PC-9 (cell line): ENCODE data around the gene PHACTR1. TPM values are rescaled to one million over a fixed set of nuclear protein-coding genes. Genes with fewer than 3 reads are reported as not detected.

ENCODE experiments used
- BruUV-seq: library from RNA; stranded (reverse); fragments of 400-500 nt; replicated peaks from 2 replicates; lab custom pipeline; 2021; lab: Mats Ljungman, UMichigan
- CTCF ChIA-PET: fragments of 300-600 bp; sonication (Branson Sonifier 250); formaldehyde crosslinking; loops from one replicate; lab custom pipeline; 2022; ENCODE audit warnings: antibody characterized with exemption; lab: Charles Lee
- POLR2A ChIA-PET: fragments of 300-600 bp; sonication (Branson Sonifier 250); formaldehyde crosslinking; loops from one replicate; lab custom pipeline; 2022; ENCODE audit warnings: antibody characterized with exemption; ENCODE audit not compliant: unreplicated experiment; lab: Charles Lee
- DNase-seq, 2 experiments: peaks; one replicate each; pipeline versions ENCODE4 v3.0.0 to v3.0.0-alpha.2; 2015 to 2022; ENCODE audit warnings: mixed read lengths in 1 of 2
- H2AFZ ChIP-seq: fragments of 200-600 bp; sonication (generic); 2 replicates; pipeline ENCODE4 v1.8.1; 2017; ENCODE audit warnings: antibody characterized with exemption
- H3F3A ChIP-seq: fragments of 200-600 bp; sonication (generic); 2 replicates; pipeline ENCODE4 v1.8.1; 2017; ENCODE audit warnings: antibody characterized with exemption, mild to moderate bottlenecking, low read depth; ENCODE audit not compliant: insufficient read depth
- H3K27ac ChIP-seq: fragments of 200-600 bp; sonication (generic); 2 replicates; pipeline ENCODE4 v1.6.1; 2016; ENCODE audit warnings: mixed run types
- H3K27me3 ChIP-seq: fragments of 200-600 bp; sonication (generic); 2 replicates; pipeline ENCODE4 v1.6.1; 2016; ENCODE audit warnings: low read depth, mixed run types; ENCODE audit not compliant: insufficient read depth
- H3K36me3 ChIP-seq: fragments of 200-600 bp; sonication (generic); 2 replicates; pipeline ENCODE4 v1.6.1; 2016; ENCODE audit warnings: low read depth, mixed run types
- H3K4me1 ChIP-seq: fragments of 200-600 bp; sonication (generic); replicated peaks from 2 replicates; pipeline ENCODE4 v1.6.1; 2016; ENCODE audit warnings: mixed run types; ENCODE audit not compliant: insufficient read depth
- H3K4me2 ChIP-seq: fragments of 200-600 bp; sonication (generic); 2 replicates; pipeline ENCODE4 v1.6.1; 2017; ENCODE audit warnings: mixed run types
- H3K4me3 ChIP-seq: fragments of 200-600 bp; sonication (generic); 2 replicates; pipeline ENCODE4 v1.6.1; 2016; ENCODE audit warnings: mixed run types
- H3K79me2 ChIP-seq: fragments of 200-600 bp; sonication (generic); 2 replicates; pipeline ENCODE4 v1.6.1; 2017; ENCODE audit warnings: low read depth, mixed run types
- H3K9me2 ChIP-seq: fragments of 200-600 bp; sonication (generic); 2 replicates; pipeline ENCODE4 v1.8.1; 2017; ENCODE audit warnings: mild to moderate bottlenecking; ENCODE audit not compliant: insufficient read depth
- H3K9me3 ChIP-seq: fragments of 200-600 bp; sonication (generic); 2 replicates; pipeline ENCODE4 v1.8.1; 2016; ENCODE audit warnings: low read depth; ENCODE audit not compliant: insufficient read depth
- H4K20me1 ChIP-seq: fragments of 200-600 bp; sonication (generic); 2 replicates; pipeline ENCODE4 v1.8.1; 2017; ENCODE audit not compliant: insufficient read depth
- CTCF ChIP-seq: fragments of 200-600 bp; sonication (generic); conservative IDR thresholded peaks from 2 replicates; pipeline ENCODE4 v1.6.1; 2017; ENCODE audit warnings: mixed run types, antibody characterized with exemption, mild to moderate bottlenecking, moderate library complexity
- EZH2 ChIP-seq: fragments of 200-600 bp; sonication (generic); IDR thresholded peaks from 2 replicates; pipeline ENCODE4 v1.8.0; 2017; ENCODE audit warnings: antibody characterized with exemption, low read depth
- intact Hi-C: fragments of 100-400 bp; cut with micrococcal nuclease; formaldehyde crosslinking; loops from one replicate; pipeline ENCODE4 v1.10.0; 2022; ENCODE audit not compliant: unreplicated experiment
- total RNA-seq: library from RNA; stranded (reverse); gene quantifications from 2 replicates; pipeline ENCODE4 v1.2.3, GENCODE V29; 2021

Gene PHACTR1
- total RNA-seq, 1 experiment from 2014 or later, result not detected

- no peaks in the 10 kb centered on the region for H4K20me1 ChIP-seq
- H3K9me2 ChIP-seq, result peaks cover 2% of the 10 kb centered on the region; the same call in 1 of the 2 replicates
- no peaks in the 10 kb centered on the region for H3K9me3 ChIP-seq
- no peaks in the 10 kb centered on the region for H3F3A ChIP-seq
- H3K4me3 ChIP-seq, result no peak overlapping the region
- ChIA-PET CTCF (no interaction called here), POLR2A (no interaction called here)
- BruUV-seq, result no TSS peak
- DNase-seq, result no peak
- H3K36me3 ChIP-seq, result no peaks in the 10 kb centered on the region
- H3K4me2 ChIP-seq, result no peak overlapping the region
- TF ChIP-seq EZH2, result no peak
- TF ChIP-seq CTCF, result no peak
- H3K79me2 ChIP-seq, result no peaks in the 10 kb centered on the region
- intact Hi-C loops, result no loop called here
- no peak overlapping the region for H3K27ac ChIP-seq
- H3K27me3 ChIP-seq, result peaks cover 68% of the 10 kb centered on the region
- no peak overlapping the region for H2AFZ ChIP-seq
- no peaks in the 10 kb centered on the region for H3K4me1 ChIP-seq
Observed at GRCh38 chr6:12717356-12717755, 789 bp downstream of the PHACTR1 start.

- CTCF ChIA-PET, result no interaction called here
- H3K36me3 ChIP-seq, result no peaks in the 10 kb centered on the region
- H3K4me2 ChIP-seq, result no peak overlapping the region
- H3F3A ChIP-seq, result no peaks in the 10 kb centered on the region
- DNase-seq, result no peak
- H3K4me1 ChIP-seq, result no peaks in the 10 kb centered on the region
- no peaks in the 10 kb centered on the region for H3K79me2 ChIP-seq
- no peaks in the 10 kb centered on the region for H3K9me3 ChIP-seq
- POLR2A ChIA-PET, result no interaction called here
- BruUV-seq, result no TSS peak
- no peak overlapping the region for H3K27ac ChIP-seq
- H3K9me2 ChIP-seq, result peaks cover 2% of the 10 kb centered on the region; the same call in 1 of the 2 replicates
- intact Hi-C loops, result no loop called here
- TF ChIP-seq CTCF (no peak), EZH2 (no peak)
- peaks cover 68% of the 10 kb centered on the region for H3K27me3 ChIP-seq
- no peak overlapping the region for H3K4me3 ChIP-seq
- no peaks in the 10 kb centered on the region for H4K20me1 ChIP-seq
- no peak overlapping the region for H2AFZ ChIP-seq
Observed at GRCh38 chr6:12718015-12718414, 1.4 kb downstream of the PHACTR1 start.

GRCh38 chr6:12719017-12719416 is 2.5 kb downstream of the PHACTR1 start:
- Histone ChIP-seq H3K27ac (no peak overlapping the region), H3K79me2 (no peaks in the 10 kb centered on the region), H3K4me2 (no peak overlapping the region), H3K27me3 (peaks cover 68% of the 10 kb centered on the region), H3K4me3 (no peak overlapping the region), H3F3A (no peaks in the 10 kb centered on the region), H3K9me2 (no peaks in the 10 kb centered on the region), H4K20me1 (no peaks in the 10 kb centered on the region), H3K36me3 (no peaks in the 10 kb centered on the region), H3K9me3 (no peaks in the 10 kb centered on the region), H3K4me1 (no peaks in the 10 kb centered on the region), H2AFZ (no peak overlapping the region)
- BruUV-seq, result no TSS peak
- TF ChIP-seq CTCF, result no peak
- TF ChIP-seq EZH2, result no peak
- ChIA-PET CTCF (no interaction called here), POLR2A (no interaction called here)
- intact Hi-C loops, result no loop called here
- DNase-seq, result no peak
